Epithelial cell of esophagus (primary cell): Measurements from ENCODE around the gene SDC4.

ENCODE experiments used
- DNase-seq: peaks from one replicate; pipeline ENCODE4 v3.0.0; 2010; ENCODE audit warnings: low read depth
- H3K4me3 ChIP-seq: 2 replicates; pipeline ENCODE4 v1.5.1; 2011; ENCODE audit warnings: mild to moderate bottlenecking, low read length, control low read depth
- TF ChIP-seq, protein P1 (sequence below): IDR thresholded peaks from 2 replicates; pipeline ENCODE4 v1.5.1; 2011; ENCODE audit warnings: low read depth, mild to moderate bottlenecking, low read length, control low read depth, inconsistent platforms; ENCODE audit not compliant: insufficient read depth; ENCODE audit errors: missing control alignments

The SDC4 gene

GRCh38 chr20:45339799-45340198, 8.4 kb downstream of the SDC4 start:
- no peak for DNase-seq
- H3K4me3 ChIP-seq, result no peak overlapping the region
- TF ChIP-seq, protein P1, sequence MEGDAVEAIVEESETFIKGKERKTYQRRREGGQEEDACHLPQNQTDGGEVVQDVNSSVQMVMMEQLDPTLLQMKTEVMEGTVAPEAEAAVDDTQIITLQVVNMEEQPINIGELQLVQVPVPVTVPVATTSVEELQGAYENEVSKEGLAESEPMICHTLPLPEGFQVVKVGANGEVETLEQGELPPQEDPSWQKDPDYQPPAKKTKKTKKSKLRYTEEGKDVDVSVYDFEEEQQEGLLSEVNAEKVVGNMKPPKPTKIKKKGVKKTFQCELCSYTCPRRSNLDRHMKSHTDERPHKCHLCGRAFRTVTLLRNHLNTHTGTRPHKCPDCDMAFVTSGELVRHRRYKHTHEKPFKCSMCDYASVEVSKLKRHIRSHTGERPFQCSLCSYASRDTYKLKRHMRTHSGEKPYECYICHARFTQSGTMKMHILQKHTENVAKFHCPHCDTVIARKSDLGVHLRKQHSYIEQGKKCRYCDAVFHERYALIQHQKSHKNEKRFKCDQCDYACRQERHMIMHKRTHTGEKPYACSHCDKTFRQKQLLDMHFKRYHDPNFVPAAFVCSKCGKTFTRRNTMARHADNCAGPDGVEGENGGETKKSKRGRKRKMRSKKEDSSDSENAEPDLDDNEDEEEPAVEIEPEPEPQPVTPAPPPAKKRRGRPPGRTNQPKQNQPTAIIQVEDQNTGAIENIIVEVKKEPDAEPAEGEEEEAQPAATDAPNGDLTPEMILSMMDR, result no peak

GRCh38 chr20:45339084-45339483, 9.1 kb downstream of the SDC4 start:
- TF ChIP-seq, protein P1, result no peak
- H3K4me3 ChIP-seq, result no peak overlapping the region
- DNase-seq, result peak; percentile 94

- DNase-seq, result peak; percentile 51
- no peak overlapping the region for H3K4me3 ChIP-seq
- TF ChIP-seq, protein P1, result no peak
Observed at GRCh38 chr20:45338121-45339030, 9.8 kb downstream of the SDC4 start.

GRCh38 chr20:45337367-45338120, 10.7 kb downstream of the SDC4 start:
- DNase-seq, result peak; percentile 88
- no peak overlapping the region for H3K4me3 ChIP-seq
- TF ChIP-seq, protein P1, result no peak

DNA sequence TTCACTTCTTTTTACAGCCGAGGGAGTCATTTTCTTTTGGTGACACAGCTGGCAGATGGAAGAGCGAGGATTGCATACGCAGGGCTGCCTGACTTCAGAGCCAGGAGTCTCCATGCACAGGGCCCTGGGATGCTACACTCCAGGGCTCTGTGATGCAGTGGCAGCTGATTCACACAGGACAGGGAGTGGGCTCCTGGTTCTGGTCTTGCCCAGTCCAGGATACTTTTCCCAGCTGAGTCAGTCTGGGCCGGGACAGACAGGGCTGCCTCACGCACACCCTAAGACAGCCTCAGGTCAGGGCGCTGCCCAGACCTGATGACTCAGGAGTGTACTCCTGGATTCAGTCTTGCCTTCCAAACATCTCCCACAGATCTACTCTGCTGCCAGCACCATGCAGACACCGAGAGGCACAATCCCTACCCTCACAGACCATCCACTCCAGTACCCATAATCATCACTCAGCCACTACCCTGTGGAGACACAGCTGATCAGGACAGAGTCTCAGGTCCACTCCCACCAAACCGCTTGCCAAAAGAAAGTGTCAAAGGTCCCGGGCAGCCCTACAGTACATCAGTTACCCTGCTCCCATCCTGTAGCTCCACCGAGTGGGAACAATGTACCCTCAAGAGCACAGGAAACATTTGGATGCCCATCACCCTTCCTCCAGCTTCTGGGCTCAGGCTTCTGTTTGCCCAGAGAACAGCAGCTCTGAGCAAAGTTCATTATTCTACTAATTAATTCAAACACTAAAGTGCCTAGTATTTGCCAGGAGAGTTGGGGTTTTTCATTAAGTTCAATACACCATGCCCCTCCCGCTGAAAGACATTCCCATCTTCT, 11.5 kb downstream of the SDC4 start:
- TF ChIP-seq, protein P1, result no peak
- H3K4me3 ChIP-seq, result no peak overlapping the region
- DNase-seq, result peak; percentile 99

DNA sequence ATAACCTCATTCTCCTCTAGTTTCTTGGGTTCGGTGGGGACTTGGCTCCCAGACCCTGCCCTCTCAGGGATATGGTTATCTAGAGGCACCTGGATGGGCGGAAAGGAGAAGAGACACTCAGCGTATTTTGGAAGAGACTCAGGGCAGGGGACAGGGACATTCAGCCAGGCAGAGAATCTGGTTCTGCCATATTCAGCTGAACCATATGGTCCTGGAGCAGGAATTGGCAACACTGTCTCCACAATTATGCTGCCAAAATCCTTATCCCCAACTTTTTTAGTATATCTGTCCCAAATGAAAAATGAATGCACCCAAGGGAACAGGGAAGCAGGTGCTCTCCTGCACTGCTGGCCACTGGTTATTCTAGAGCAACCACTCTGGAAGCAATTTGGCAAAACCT, 17.7 kb downstream of the SDC4 start:
- TF ChIP-seq, protein P1, result no peak
- no peak overlapping the region for H3K4me3 ChIP-seq
- no peak for DNase-seq
